HG02571 (cell line): ENCODE measurements around the gene ADGRL3.

Experiments used
- ATAC-seq: cut with Tn5 transposase; IDR thresholded peaks from one replicate; pipeline ENCODE4 v1.9.1; 2021; ENCODE audit warnings: mild to moderate bottlenecking, moderate library complexity; ENCODE audit not compliant: unreplicated experiment

ADGRL3 gene

DNA sequence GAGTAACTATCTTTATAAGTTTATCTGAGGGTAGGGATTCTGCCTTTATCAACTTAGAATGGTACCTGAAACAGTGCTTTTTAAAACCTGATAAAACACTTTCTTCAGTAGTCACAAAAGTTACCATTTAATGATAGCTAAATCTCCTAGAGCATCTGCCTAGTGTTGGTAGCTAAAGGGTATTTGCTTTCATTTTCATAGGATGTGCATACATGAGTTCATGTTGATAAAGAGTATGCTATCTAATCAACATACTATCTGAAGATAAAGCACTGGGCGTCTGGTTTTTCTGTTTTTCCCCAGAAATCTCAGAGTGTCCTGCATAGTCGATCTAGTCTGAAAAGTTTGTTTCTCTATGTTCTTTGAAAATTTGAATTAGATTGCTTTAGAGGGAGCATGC, 75.1 kb downstream of the ADGRL3 start:
- ATAC-seq = no peak

DNA sequence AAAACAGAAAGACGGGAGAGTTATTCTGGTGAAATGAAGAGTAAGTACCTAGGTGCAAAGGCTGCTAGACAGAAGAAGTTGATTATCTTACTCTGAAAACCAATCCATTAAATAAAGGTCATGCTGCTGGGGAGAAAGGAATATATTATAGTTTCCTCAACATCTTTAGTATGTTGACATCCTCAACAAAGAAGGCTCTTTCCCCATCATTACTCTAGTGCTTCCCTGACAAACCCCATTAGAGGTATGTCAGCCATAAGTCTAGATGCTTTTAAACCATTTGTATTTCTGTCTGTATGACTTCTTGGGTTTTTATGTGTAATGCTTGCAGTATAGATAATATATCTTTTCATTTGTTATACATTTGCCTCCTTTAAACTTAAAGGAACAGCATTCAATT, 75.9 kb downstream of the ADGRL3 start:
- no peak for ATAC-seq

DNA sequence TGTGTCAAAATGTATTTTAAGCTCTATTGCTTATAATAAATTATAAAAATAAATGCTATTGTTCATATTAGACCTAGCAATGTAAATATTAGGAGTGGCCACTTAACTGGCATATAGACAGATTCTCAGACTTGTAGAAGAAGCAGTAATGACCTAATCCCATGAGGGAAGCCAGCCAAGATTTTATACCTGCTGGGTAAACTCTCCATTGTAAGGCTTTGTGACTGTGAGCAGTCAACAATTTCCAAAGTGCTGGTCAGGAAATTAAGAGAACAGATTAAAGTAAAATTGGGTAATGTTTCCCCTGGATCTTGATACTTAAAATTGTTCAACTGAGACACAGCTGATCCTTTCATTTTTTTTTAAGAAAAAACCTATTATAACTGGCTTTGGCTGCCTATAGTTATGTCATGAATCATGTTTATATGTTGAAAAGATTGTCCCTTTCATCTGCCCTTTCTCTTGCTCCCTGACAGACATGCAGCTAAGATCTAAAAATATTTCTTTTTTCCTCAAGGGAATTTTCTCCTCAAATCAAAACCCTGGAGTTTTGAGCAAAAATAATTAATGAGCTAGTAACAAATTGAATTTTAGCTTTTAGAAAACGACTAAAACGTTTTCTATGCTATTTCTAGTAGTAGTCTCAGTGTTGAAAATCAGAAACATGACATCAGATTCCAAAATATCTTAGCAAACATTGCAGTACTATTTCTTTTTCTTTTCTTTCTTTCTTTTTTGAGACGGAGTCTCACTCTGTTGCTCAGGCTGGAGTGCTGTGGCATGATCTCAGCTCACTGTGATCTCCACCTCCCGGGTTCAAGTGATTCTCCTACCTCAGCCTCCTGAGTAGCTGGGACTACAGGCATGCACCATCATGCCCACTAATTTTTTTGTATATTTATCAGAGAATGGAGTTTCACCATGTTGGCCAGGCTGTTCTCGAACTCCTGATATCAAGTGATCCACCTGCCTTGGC, 77.9 kb downstream of the ADGRL3 start:
- no peak for ATAC-seq

DNA sequence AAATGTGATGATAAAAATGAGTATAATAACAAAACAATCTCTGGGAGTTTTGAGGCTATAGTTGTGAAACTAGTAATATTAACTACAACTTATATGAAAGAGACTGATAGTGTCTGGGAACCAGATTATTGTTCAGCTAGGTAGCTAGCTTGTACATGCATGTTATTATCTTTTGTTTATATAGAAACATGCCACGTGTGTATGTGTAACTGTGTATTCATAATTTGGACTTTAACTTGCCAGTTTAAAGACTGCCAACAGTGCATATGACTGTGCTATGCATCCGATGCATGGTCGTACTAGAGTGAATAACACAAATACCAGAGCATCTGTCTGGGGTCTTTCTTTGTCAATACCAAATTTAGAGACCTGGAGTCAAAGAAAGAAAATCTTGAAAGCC, 92.2 kb downstream of the ADGRL3 start:
- no peak for ATAC-seq

DNA sequence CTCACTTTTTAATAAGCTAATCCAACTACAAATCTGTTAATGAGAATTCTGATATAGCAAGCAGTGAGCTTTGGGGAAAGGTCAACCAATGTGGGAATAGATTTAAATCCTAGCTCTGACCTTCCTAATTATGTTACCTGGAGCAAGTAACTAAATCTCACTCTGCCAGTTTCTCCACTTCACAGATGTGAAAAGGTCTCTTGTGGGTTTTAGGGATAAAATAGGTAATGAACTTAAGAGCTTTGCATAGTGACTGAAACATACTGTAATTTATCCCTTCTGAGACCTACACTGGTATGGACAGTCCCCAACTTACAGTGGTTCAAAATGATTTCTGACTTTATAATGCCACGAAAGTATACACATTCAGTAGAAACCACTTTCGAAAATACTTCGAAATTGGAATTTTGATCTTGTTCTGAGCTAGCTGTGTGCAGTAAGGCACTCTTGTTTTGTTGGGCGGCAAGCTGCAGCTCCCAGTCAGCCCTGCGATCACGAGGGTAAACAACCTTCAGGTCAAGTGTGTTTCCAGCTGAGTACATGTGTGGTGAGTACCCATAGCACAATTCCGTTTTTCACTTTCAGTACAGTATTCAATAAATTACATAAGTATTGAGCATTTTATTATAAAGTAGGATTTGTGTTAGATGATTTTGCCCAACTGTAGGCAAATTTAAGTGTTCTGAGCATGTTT, 93.7 kb downstream of the ADGRL3 start:
- no peak for ATAC-seq

DNA sequence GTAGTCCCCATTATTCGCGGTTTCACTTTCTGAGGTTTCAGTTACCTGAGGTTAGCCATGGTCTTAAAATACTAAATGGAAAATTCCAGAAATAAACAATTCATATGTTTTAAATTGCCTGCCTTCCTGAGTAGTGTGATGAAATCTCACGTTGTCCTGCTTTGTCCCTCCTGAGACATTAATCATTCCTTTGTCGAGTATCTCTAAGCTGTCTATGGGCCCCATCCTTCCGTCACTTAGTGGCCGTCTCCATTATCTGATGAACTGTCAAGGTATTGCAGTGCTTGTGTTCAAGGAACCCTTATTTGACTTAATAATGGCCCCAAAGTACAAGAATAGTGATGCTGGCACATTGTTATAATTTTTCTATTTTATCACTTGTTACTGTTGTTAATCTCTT, 94.8 kb downstream of the ADGRL3 start:
- no peak for ATAC-seq

DNA sequence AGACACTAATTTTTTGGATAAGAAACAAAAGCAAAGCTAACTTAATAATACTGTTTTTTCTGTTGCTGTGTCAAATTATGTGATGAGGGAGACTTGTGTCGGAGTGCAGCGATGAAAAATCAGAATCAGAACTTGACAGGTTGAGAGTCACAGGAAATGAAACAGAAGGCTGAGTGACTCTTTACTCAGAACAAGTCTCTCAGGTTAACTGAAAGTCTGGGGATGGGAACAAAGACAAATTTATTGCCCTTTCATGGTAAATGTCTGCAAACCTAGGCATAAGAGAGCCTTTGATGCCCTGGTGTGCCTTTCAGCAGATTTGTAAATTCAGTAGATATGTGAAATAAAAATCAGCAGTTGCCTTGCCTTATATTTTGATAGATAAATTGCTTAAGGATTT, 96.0 kb downstream of the ADGRL3 start:
- ATAC-seq = no peak

DNA sequence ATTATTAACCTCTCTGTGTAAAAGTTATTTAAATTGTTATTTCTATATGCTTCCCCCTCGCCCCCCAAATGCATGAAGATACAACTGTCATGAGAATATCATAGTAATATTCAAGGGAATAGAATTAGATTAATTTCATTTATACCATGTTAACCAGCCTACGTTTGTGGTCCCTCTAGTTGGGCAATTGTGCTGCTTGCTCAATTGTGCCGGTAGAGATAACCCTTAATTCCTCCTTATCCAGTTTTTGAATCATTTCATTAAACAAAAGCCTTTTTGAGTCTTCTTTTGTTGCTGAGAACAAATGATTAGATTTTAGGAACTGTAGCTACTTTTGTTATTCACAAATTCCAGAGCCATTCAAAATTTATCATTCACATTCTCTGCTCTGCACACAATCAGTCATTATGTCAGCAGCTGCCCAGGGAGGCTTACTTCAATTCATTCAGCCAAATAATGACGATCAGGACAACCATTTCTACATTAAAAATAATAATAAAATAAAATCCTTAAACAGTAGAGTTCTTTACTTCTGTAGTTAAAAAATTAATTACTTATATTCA, 98.1 kb downstream of the ADGRL3 start:
- ATAC-seq = no peak

DNA sequence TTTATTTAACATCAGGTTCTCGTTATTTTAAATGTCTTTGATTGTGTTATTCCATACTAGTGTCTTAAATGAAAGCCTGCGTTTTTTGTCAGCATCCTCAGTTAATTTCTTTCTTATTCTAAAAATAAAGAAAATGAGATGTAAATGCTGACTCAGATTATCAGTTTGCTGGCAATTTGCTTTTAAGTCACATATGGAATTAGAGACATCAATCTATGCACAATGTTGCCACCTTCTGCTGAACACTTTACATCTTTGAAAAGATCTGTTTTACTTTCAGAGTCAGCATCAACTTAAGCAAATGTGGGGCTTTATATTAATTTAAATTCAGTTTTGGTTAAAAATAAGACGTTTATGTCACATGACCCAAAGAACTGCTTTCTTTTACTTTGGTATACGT, 99.2 kb downstream of the ADGRL3 start:
- no peak for ATAC-seq

DNA sequence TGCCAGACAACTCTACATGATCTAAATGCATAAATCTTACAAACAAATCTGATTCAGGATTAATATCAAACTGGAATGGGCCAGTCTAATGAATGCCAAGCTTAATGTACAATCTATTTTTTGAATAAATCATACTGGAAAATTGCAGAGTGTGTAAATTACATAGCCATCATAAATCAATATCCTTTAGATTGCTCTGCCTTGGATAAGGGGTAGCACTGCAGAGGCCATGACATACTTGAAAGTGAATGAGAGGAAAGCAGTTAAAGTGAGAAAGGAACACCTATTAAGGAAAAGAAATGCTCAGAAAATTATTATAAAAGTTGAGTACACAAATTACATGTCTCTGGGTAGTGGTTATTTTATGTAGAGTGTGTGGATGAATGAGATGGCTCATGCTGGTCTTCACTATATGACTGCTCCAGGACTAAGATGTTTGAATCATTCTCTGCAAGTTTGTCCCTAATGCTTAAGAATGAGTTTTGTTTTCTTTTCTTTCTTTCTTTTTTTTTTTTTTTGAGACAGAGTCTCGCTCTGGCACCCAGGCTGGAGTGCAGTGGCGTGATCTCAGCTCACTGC, 100.2 kb downstream of the ADGRL3 start:
- ATAC-seq = no peak

DNA sequence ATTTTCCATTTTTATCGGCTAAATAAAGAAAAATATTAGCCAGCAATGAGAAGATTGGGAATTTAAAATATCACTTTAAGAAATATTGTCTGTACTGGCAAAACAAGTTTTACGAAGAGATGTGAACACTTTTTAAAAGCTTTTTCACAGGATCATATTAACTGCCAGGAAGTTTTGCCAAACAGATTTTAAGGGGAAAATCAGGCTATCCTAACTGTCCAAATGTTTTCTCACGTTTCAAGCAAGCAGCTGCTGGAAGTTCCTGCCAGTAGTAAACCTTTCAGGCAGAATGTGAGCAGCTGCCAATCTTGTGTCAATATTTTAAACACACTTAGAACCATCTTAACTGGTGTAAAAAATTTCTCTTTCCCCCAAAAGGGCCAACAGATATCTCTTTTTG, 101.1 kb downstream of the ADGRL3 start:
- no peak for ATAC-seq

DNA sequence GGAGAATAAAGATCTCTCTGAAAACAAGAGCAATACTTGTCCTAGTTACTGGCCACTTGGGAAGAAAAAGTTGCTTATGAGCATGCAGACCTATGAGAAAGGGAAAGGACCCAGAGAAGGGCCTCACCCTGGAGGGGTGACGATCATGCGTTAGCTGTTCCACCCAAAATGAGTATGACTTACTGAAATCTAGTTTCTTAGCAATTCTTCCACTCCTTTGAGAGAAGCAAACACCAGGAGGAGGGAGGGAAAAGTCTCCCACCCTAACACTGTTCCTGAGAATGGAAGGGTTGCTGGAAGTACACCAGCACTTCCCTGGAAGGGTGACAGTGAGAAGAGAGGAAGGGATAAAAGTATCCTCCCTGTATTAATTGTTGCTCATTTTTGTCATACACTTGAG, 107.9 kb downstream of the ADGRL3 start:
- ATAC-seq = no peak

DNA sequence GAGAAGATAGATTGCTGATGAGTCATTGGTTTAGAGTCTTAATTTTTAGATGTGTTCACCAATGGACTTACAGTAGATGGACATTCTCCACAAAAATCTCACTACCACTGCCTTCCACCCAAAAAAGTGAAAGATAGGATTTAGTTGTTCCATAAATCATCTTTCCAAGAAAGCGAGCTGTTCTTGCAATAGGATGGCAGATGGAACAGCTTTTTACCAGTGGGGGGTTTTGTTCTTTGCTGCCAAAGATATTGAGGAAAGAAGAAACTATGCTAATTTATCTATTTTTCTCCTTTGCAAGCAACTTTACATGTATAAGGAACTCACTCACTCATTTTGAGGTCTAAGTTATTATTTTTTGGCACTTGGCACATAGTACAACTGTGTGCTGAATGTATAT, 109.5 kb downstream of the ADGRL3 start:
- no peak for ATAC-seq

DNA sequence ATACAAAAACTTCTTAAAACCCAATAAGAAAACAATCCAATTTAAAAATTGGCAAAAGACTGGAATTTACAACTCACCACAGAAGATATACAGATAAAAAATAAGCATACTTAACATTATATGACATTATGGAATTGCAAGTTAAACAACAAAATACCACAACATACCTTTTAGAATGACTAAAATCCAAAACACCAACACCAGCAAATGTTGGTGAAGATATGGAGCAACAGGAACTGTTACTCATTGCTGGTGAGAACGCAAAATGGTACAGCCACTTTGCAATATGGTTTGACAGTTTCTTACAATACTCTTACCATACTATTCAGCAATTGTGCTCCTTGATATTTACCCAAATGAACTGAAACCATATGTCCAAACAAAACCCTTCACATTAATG, 112.4 kb downstream of the ADGRL3 start:
- ATAC-seq = no peak

DNA sequence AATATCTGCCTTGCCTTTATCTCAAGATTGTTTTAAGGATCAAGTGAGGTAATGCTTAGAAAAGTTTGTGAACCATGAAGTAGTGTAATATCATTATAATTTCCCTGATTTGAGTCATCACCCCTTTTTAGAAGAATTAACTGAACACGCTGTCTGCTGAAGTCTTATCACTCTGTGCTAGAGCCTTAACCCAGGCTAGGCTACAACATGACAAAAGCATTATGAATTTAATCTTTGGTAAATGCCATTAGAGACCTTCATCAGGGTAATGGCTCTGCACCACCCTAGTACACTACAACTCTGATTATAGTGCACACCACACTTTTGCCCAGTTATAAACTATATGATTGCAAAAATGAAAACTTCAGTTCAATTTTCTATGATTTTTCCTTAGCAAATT, 118.3 kb downstream of the ADGRL3 start:
- no peak for ATAC-seq

DNA sequence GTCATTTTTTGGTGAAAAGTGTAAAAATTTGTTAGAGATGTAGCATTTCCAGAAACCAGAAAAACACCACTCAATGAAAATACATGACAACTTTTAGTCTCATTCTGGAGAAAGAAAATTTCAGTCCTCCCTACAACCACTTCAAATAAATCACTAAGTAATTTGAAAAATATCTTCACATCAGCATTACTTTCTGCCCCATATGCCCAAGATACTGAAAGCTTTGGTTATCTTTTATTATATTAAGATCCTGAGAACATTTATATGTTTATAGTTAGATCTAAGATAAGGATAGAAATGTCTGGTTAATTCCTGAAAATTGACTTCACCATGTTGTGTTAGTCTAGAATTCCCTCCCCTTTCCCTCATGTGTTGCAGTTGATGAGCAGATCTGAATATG, 119.0 kb downstream of the ADGRL3 start:
- no peak for ATAC-seq

DNA sequence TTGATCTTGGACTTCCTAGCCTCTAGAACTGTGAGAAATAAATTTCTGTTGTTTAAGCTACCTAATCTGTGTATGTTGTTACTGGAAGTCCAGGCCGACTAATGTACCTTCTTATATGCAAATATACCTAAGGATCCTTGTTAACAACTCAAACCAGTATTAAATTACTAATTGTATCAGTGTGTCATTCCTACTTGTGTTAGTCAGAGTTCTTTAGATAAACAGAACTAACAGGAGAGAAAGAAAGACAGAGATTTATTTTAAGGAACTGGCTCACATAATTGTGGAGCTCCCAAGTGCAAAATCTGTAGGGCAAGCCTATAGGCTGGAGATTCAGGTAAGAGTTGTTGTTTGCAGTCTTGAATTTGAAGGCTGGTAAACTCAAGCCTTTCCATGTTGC, 120.0 kb downstream of the ADGRL3 start:
- ATAC-seq = no peak

DNA sequence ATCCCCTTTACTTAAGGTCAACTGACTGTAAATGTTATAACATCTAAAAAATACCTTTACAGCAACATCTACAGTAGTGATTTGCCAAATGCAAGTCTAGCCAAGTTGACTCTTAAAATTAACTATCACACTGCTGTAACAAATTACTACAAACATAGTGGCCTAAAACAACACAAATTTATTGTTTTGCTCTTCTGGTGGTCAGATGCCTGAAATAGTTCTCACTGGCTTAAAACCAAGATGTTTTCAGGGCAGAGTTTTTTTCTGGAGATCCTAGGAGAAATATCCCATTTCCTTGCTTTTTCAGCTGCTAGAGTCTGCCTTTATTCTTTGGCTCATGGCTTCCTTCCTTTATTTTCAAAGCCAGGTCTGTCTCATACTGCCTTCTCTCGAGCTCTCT, 120.5 kb downstream of the ADGRL3 start:
- ATAC-seq = no peak

DNA sequence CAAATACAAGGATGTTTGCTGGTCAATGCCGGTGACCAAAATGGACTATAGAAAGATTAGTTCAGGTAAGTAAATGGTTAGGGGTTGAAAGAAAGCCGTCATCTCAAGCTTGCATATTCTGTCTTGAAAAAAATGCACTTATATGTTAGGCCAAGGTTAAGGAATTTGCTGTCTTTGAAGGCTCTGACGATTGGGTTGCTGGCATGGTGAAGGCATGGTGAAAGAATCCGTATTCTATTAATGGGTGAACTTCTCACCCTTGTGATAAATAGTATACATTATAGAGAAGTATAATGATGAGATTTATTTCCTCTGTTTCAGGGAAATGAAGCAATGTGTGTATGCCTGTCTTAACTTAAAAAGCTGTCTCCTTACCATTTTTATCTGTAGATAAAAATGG, 132.6 kb downstream of the ADGRL3 start:
- no peak for ATAC-seq

DNA sequence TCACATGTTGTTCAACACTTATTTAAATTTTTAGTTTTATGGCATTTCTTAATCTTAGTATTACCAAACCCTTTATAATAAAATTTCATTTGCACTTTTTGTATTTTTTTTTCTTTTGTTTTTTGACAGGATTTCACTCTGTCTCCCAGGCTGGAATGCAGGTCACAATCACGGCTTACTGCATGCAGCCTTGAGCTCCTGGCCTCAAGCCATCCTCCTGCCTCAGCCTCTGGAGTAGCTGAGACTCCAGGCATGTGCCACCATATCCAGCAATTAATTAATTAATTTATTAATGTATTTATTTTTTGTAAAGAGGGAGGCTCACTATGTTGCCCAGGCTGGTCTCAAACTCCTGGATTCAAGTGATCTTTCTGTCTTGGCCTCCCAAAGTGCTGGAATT, 133.4 kb downstream of the ADGRL3 start:
- no peak for ATAC-seq

DNA sequence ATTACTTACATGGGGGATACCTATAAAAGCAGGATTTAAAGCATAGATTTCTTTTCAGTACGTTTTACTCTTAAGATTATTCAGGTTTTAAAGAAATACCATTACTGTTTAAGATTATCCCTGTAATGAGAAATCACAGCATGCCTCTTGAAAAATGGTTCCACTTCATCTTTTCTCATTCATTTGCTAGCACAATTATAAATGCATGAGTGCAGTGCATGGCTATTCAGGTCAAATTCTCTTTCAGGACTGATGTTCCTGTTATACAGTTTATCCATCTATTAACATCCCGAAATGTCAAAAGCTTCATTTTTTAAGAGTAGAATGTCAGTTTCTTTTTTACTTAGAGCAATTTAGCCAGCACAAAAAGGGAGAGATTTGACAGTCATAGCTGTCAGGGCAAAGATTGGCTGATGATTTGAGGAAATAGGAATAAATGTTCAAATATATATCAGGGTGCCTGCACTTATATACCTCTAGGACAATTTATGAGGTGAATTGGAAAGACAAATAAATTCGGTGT, 135.2 kb downstream of the ADGRL3 start:
- ATAC-seq = no peak
